Trophoblast cell (in vitro differentiated cells and primary cell): ENCODE data around the gene PLCB3.

ENCODE experiments used
- DNase-seq, 2 donors: peaks; one replicate each; pipeline ENCODE4 v3.0.0-alpha.2; 2016
- H2AFZ ChIP-seq: 2 replicates; pipeline ENCODE4 v1.6.1; 2013; ENCODE audit warnings: low read length, moderate library complexity, mild to moderate bottlenecking; ENCODE audit not compliant: insufficient read depth, poor library complexity
- H2AK5ac ChIP-seq: 2 replicates; pipeline ENCODE4 v1.6.1; 2013; ENCODE audit warnings: mild to moderate bottlenecking, low read length
- H2BK120ac ChIP-seq: 2 replicates; pipeline ENCODE4 v1.6.1; 2013; ENCODE audit warnings: low read length, mild to moderate bottlenecking, moderate library complexity; ENCODE audit not compliant: insufficient read depth, poor library complexity
- H2BK12ac ChIP-seq: 2 replicates; pipeline ENCODE4 v1.6.1; 2013; ENCODE audit warnings: mild to moderate bottlenecking, low read length, moderate library complexity
- H2BK5ac ChIP-seq: 2 replicates; pipeline ENCODE4 v1.6.1; 2013; ENCODE audit warnings: low read length, low read depth, moderate library complexity, mild to moderate bottlenecking; ENCODE audit not compliant: poor library complexity
- H3K14ac ChIP-seq: 2 replicates; pipeline ENCODE4 v1.6.1; 2013; ENCODE audit warnings: mild to moderate bottlenecking, low read length
- H3K18ac ChIP-seq: 2 replicates; pipeline ENCODE4 v1.6.1; 2013; ENCODE audit warnings: mild to moderate bottlenecking, low read length
- H3K23ac ChIP-seq: 2 replicates; pipeline ENCODE4 v1.6.1; 2013; ENCODE audit warnings: low read length
- H3K27ac ChIP-seq: 2 replicates; pipeline ENCODE4 v1.5.1; 2013; ENCODE audit warnings: low read depth, mild to moderate bottlenecking, inconsistent platforms, low read length, moderate library complexity
- H3K27me3 ChIP-seq: 2 replicates; pipeline ENCODE4 v1.6.1; 2013; ENCODE audit warnings: inconsistent platforms, mild to moderate bottlenecking, low read length, moderate library complexity; ENCODE audit not compliant: insufficient read depth
- H3K36me3 ChIP-seq, 2 experiments: 1 replicate in 1 of 2; 2 replicates in 1 of 2; pipeline ENCODE4 v1.6.1; 2013; ENCODE audit warnings: low read length in 2 of 2, mild to moderate bottlenecking in 2 of 2, moderate library complexity in 1 of 2; ENCODE audit not compliant: insufficient read depth in 2 of 2, control insufficient read depth in 1 of 2
- H3K4ac ChIP-seq: 2 replicates; pipeline ENCODE4 v1.6.1; 2013; ENCODE audit warnings: low read depth, mild to moderate bottlenecking, low read length, moderate library complexity
- H3K4me1 ChIP-seq, 2 experiments: 1 replicate in 1 of 2; 2 replicates in 1 of 2; pipeline ENCODE4 v1.6.1; 2013; ENCODE audit warnings: low read length in 2 of 2, mild to moderate bottlenecking in 2 of 2, moderate library complexity in 1 of 2; ENCODE audit not compliant: insufficient read depth in 2 of 2, control insufficient read depth in 1 of 2
- H3K4me2 ChIP-seq: 2 replicates; pipeline ENCODE4 v1.6.1; 2013; ENCODE audit warnings: inconsistent platforms, mild to moderate bottlenecking, low read length, moderate library complexity
- H3K4me3 ChIP-seq: 2 replicates; pipeline ENCODE4 v1.5.1; 2013; ENCODE audit warnings: mild to moderate bottlenecking, low read depth, low read length, inconsistent platforms
- H3K79me1 ChIP-seq: one replicate; pipeline ENCODE4 v1.6.1; 2013; ENCODE audit warnings: low read length
- H3K79me2 ChIP-seq: 2 replicates; pipeline ENCODE4 v1.6.1; 2013; ENCODE audit warnings: low read length, mild to moderate bottlenecking; ENCODE audit not compliant: control insufficient read depth, insufficient read depth, poor library complexity
- H3K9ac ChIP-seq: 2 replicates; pipeline ENCODE4 v1.6.1; 2013; ENCODE audit warnings: mild to moderate bottlenecking, low read length
- H3K9me3 ChIP-seq: 2 replicates; pipeline ENCODE4 v1.6.1; 2013; ENCODE audit warnings: low read depth, mild to moderate bottlenecking, control low read depth, inconsistent platforms, low read length; ENCODE audit not compliant: insufficient read depth
- H4K12ac ChIP-seq: 2 replicates; pipeline ENCODE4 v1.6.1; 2013; ENCODE audit warnings: low read depth, mild to moderate bottlenecking, low read length, moderate library complexity
- H4K8ac ChIP-seq: 2 replicates; pipeline ENCODE4 v1.6.1; 2013; ENCODE audit warnings: low read depth, mild to moderate bottlenecking, low read length, moderate library complexity
- H4K91ac ChIP-seq: one replicate; pipeline ENCODE4 v1.6.1; 2013; ENCODE audit warnings: low read depth, mild to moderate bottlenecking, low read length, moderate library complexity
- WGBS: extraction: QIAGEN DNeasy Blood & Tissue Kit; methylation state at CpG from one replicate; pipeline ENCODE4 v1.1.7; 2013; ENCODE audit warnings: missing lambda C conversion rate; ENCODE audit not compliant: insufficient read length, insufficient coverage; ENCODE audit errors: extremely low coverage; 5-methylcytosine and 5-hydroxymethylcytosine counted together

The PLCB3 gene

GRCh38 chr11:64264371-64264852 lies 13.1 kb downstream of the PLCB3 start:
- Histone ChIP-seq H3K36me3 (peaks cover 69 to 71% of the 10 kb centered on the region in 2 experiments), H2BK120ac (no peak overlapping the region), H3K79me2 (peaks cover 2% of the 10 kb centered on the region), H3K79me1 (peaks cover 24% of the 10 kb centered on the region), H3K14ac (no peak overlapping the region), H2BK5ac (no peak overlapping the region), H3K27me3 (no peaks in the 10 kb centered on the region), H3K4me2 (no peak overlapping the region), H3K9ac (no peak overlapping the region), H3K4ac (no peak overlapping the region), H4K12ac (no peak overlapping the region), H4K8ac (no peak overlapping the region), H2AFZ (no peak overlapping the region), H3K4me3 (no peak overlapping the region), H3K23ac (no peak overlapping the region), H3K18ac (peak overlapping the region; percentile 55), H3K27ac (no peak overlapping the region), H3K4me1 (peaks cover 37 to 42% of the 10 kb centered on the region in 2 experiments), H4K91ac (no peak overlapping the region), H3K9me3 (peaks cover 2% of the 10 kb centered on the region), H2AK5ac (no peak overlapping the region), H2BK12ac (no peak overlapping the region)
- WGBS = no CpG with 5 or more reads among the region's 10 CpGs
- DNase-seq = no peak

- Histone ChIP-seq H2AK5ac (no peak overlapping the region), H3K9me3 (peaks cover 2% of the 10 kb centered on the region), H3K79me2 (peaks cover 8% of the 10 kb centered on the region), H4K12ac (no peak overlapping the region), H3K23ac (no peak overlapping the region), H3K27me3 (no peaks in the 10 kb centered on the region), H4K8ac (no peak overlapping the region), H3K9ac (no peak overlapping the region), H3K4me1 (peaks cover 37 to 42% of the 10 kb centered on the region in 2 experiments), H2BK5ac (no peak overlapping the region), H4K91ac (no peak overlapping the region), H2BK12ac (no peak overlapping the region), H3K4me2 (no peak overlapping the region), H3K36me3 (peaks cover 59 to 60% of the 10 kb centered on the region in 2 experiments), H2AFZ (no peak overlapping the region), H2BK120ac (no peak overlapping the region), H3K27ac (no peak overlapping the region), H3K14ac (no peak overlapping the region), H3K18ac (no peak overlapping the region), H3K79me1 (peaks cover 32% of the 10 kb centered on the region), H3K4me3 (no peak overlapping the region), H3K4ac (no peak overlapping the region)
- WGBS = no CpG with 5 or more reads among the region's 35 CpGs
- no peak for DNase-seq
Measured at GRCh38 chr11:64265176-64266160, 14.1 kb downstream of the PLCB3 start.

GRCh38 chr11:64266339-64266738 lies 15.0 kb downstream of the PLCB3 start:
- Histone ChIP-seq H3K27ac (no peak overlapping the region), H3K4me1 (peaks cover 37 to 42% of the 10 kb centered on the region in 2 experiments), H3K4ac (no peak overlapping the region), H4K91ac (no peak overlapping the region), H3K14ac (no peak overlapping the region), H2AFZ (no peak overlapping the region), H3K18ac (no peak overlapping the region), H4K12ac (no peak overlapping the region), H2BK120ac (no peak overlapping the region), H3K9me3 (peaks cover 2% of the 10 kb centered on the region), H3K4me2 (no peak overlapping the region), H3K36me3 (peaks cover 55 to 57% of the 10 kb centered on the region in 2 experiments), H2BK12ac (no peak overlapping the region), H2AK5ac (no peak overlapping the region), H2BK5ac (no peak overlapping the region), H3K23ac (no peak overlapping the region), H3K27me3 (no peaks in the 10 kb centered on the region), H3K79me1 (peaks cover 35% of the 10 kb centered on the region), H3K9ac (no peak overlapping the region), H3K4me3 (no peak overlapping the region), H3K79me2 (peaks cover 9% of the 10 kb centered on the region), H4K8ac (no peak overlapping the region)
- DNase-seq = no peak
- WGBS = no CpG with 5 or more reads among the region's 15 CpGs

- Histone ChIP-seq H2AFZ (no peak overlapping the region), H3K23ac (no peak overlapping the region), H3K4ac (no peak overlapping the region), H2BK5ac (no peak overlapping the region), H3K36me3 (peaks cover 46 to 50% of the 10 kb centered on the region in 2 experiments), H3K79me2 (peaks cover 13% of the 10 kb centered on the region), H2BK120ac (no peak overlapping the region), H2AK5ac (no peak overlapping the region), H2BK12ac (no peak overlapping the region), H3K79me1 (peaks cover 40% of the 10 kb centered on the region), H4K91ac (no peak overlapping the region), H3K4me3 (no peak overlapping the region), H3K9ac (no peak overlapping the region), H3K27ac (no peak overlapping the region), H3K27me3 (no peaks in the 10 kb centered on the region), H3K9me3 (peaks cover 2% of the 10 kb centered on the region), H3K18ac (no peak overlapping the region), H3K4me1 (peaks cover 35 to 41% of the 10 kb centered on the region in 2 experiments), H4K12ac (no peak overlapping the region), H3K14ac (no peak overlapping the region), H4K8ac (no peak overlapping the region), H3K4me2 (no peak overlapping the region)
- peak in 1 of 2 donors; percentile 23 for DNase-seq
- WGBS = no CpG with 5 or more reads among the region's 27 CpGs
Measured at GRCh38 chr11:64267207-64267945, 16.0 kb downstream of the PLCB3 start.
